HG03442 (cell line): ENCODE data around the gene MICU1.
A peak's percentile ranks its signal among the peaks of the same experiment; 100 is the strongest.
"Not testable (repeated sequence)": the region's sequence is repeated elsewhere in the genome, so short reads cannot be mapped to it uniquely, and the experiment has no call there.

Experiments
- ATAC-seq: cut with Tn5 transposase; IDR thresholded peaks from one replicate; pipeline ENCODE4 v1.9.1; 2021; ENCODE audit warnings: mild to moderate bottlenecking, moderate library complexity; ENCODE audit not compliant: unreplicated experiment

MICU1 gene

DNA sequence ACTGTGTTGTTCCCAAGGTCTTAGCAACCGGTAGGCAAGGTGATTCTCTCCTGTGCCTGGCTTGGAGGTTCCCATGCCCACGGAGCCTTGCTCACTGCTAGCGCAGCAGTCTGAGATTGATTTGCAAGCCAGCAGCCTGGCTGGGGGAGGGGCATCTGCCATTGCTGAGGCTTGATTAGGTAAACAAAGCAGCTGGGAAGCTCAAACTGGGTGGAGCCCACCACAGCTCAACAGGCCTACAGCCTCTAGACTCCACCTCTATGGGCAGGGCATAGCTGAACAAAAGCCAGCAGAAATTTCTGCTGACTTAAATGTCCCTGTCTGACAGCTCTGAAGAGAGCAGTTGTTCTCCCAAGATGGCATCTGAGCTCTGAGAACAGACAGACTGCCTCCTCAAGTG, 230.3 kb downstream of the MICU1 start:
- not testable (repeated sequence) for ATAC-seq

DNA sequence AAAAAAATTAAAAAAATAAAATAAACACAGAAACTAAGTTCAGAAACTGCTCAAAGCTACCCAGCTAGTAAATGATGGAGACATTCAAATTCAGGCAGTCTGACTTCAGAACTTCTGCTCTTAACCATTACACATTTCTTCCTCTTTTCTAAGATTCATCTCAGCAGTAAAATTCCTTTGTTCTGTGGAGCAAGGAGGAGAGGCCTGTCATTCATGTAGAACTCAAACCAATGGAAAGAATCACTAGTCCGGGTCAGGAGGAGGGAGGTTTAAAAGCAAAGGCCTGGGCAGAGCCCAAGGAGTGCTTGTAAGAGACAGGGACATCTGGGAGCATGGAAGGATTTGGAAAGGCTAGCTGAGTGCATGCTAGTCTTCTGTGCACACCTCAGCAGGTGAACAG, 233.3 kb downstream of the MICU1 start:
- no peak for ATAC-seq

DNA sequence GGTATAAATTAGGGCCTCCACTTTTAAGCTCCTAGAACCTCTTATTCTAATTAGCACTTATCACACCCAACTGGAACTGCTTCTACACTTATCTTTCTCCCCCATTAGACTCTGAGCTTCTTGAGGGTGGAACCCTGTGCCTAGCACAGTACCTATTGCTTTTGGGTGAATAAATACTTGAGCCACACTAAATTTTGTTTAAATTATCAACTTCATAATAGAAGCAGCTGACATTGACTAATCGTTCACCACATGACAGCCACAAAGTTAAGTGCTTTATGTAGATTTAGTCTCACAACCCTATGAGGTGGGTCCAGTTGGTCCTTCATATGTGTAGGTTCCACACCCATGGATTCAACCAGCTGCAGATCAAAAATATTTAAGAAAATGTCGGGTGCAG, 235.1 kb downstream of the MICU1 start:
- no peak for ATAC-seq

DNA sequence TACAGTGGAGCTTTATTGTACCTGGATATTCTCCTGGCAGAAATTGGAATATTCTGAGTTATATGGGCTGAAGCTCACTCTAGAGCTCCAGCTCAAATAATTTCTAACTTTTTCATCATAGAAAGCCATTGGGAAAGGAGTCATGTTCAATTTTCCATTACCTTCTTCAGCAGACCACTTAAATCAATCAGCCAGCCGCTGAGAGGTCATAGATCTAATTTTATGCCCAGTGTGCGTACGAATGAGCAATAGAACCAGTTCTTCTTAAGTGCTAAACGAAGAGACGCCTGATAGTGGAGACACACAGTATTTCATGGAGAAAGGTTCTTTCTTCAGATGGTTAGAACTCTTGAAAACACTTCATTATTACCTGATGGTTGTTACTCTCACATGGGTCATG, 236.2 kb downstream of the MICU1 start:
- no peak for ATAC-seq

DNA sequence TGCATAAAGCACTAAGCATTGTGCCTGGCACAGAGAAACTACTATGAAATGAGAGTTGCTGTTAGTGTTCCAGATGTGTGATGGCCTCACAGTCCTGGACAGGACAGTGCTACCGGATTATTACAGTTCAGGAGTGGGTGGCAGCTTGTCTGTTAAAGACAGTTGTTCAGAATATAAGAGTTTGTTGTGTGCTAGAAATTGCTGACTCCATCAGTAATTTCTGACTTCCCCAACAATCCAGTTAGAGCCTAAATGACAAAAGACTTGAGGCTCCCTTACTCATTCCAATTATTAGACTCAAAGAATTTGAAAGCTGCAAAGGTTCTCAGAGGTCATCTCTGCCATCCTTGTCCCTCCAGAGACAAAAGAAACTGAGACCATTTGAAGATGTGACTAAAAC, 236.9 kb downstream of the MICU1 start:
- no peak for ATAC-seq

DNA sequence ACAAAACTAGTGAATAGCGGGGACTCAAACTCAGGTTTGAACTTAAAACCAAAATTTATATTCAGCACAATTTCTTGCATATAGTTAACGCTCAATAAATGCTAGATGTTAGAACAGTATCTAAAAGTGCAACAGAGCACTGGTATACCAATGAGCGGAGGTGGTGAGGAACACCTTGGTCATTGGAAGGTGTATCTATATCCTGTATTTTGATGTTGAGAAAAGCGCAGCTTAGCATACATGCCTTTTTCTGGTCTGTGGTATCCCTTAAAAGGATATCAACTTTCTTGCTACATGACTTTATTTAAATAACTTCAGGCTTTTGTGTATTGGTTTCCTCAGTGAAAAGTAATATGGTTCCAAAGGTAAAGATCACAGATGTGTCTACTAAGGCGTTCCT, 237.8 kb downstream of the MICU1 start:
- no peak for ATAC-seq

DNA sequence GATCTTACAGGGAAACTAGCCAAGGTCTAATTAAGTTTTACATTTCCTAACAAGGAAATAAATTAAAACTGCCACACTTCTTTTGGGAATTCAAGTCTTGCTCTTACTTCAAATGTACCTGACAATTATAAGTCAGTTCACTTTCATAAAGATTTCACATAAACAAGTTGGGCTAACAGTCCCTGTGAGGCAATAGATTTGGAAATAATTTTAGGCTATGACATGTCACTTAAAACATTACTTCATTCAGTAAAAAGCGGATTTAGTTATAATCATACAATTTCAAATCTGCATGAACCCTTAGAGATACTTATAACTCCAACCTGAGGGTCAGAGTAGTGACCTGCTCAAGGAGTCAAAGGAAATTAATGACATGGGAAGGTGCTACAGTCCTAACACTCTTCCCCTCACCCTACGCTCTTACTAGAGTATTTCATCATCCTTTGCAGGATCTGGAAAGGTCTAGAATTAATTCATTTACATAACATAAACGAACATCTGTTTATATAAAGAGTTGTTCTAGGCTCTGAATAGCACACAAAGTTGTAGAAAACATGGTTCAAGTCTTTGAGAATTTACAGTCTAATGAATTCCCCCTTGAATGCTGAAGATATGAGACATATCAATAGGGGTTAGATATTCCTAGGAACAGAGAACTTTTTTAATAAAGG, 238.8 kb downstream of the MICU1 start:
- ATAC-seq, result no peak

DNA sequence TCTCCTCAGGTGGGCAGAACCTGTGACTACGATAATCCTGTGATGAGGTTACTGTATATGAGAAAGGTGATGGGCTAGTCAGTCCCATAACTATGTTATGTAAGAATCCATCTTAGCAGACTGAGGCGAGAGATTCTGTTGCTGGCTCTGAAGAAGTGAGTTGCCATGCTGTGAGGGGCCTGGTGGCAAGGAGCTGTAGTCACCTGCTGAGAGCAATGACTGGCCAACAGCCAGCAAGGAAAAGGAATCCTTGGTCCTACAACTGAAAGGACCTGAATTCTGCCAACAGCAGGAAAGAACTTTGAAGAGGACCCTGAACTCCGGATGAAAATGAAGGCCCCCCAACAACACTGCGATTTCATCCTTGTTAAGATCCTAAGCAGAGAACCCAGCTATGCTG, 240.2 kb downstream of the MICU1 start:
- ATAC-seq, result no peak

DNA sequence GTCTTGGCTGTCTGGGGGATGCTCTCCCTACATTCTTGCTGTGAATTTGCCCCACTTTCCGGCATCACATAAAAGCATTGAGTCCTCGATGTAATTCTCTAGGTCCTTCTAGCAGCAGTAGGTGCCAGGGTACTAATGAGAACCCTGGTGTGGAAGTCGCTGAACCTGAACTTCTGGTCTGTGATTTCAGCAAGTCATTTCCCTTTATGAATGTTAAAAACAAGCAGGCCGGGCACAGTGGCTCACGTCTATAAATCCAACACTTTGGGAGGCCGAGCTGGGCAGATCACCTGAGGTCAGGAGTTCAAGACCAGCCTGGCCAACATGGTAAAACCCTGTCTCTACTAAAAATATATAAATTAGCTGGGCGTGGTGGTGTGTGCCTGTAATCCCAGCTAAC, 240.9 kb downstream of the MICU1 start:
- not testable (repeated sequence) for ATAC-seq

DNA sequence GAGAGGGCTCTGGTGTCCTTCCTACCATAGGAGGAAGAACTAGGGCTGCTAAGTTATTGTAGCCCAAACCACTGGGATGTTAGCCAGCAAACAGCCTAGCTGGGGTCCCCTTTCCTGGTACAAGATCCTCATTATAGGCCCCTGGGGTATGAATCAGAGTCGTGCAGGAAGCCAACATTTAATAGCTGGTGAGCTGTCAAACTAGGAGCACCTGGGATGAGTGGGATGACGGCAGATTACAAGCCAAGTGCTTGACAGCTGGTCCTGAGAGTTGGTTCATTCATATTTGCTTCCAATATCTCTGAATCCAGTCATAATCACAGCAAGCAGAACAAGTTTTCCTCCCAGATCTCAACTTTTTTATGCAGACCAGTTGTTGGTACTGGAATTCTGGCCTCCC, 246.1 kb downstream of the MICU1 start:
- ATAC-seq, result no peak

DNA sequence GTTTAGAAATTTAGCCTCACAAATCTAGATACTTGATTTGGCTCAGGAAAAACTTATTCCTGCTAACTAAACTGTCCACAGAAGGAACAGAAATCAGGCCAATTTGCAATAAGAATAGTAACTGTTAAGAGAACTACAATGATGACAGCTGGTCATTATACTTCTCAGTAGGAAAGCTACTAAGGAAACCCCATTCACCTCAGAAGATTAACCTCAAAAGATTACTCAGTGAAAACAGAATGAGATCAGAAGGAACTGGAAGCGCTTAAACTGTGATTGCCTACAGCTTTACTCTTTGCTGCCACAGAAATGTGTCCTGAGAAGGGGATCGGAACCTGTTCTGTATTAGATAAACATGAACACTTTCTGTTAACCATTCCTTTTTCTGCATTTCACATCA, 246.8 kb downstream of the MICU1 start:
- no peak for ATAC-seq

DNA sequence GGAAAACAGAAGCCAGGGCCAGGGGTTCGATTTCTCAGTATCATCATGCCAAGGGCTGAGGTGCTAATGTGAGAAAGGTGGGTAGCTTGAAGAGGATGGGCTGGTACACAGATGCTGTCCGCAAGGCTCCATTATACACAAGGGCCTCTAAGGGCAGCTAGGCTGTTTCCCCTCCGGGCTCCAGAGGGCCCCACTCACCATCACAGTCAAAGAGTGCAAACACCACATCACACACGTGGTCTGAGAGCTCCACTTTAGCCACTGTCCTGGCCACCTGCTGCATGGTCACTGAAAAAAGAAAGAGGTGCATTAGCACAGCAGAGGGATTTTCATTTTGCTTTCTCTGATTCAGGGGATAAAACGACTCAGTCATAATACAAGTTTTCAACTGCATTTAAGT, 250.3 kb downstream of the MICU1 start:
- ATAC-seq, result no peak

DNA sequence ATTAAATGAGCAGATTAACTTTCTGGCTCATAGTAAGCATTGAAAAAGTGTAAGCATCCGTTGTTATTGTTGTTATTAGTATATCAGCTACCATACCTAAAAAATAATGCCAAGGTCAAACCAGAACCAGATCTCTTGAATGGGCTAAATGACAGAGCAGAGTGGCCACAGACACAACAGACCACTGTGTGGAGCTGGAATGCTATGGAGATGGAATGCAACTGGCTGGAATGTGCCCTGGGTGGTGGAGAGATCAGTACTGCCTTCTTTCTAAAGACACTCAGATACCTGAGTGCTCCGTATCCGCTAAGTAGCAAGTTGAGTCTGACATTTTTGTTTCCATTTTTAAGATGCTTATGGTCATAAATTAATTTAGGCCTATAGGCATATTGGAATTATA, 250.7 kb downstream of the MICU1 start:
- no peak for ATAC-seq

DNA sequence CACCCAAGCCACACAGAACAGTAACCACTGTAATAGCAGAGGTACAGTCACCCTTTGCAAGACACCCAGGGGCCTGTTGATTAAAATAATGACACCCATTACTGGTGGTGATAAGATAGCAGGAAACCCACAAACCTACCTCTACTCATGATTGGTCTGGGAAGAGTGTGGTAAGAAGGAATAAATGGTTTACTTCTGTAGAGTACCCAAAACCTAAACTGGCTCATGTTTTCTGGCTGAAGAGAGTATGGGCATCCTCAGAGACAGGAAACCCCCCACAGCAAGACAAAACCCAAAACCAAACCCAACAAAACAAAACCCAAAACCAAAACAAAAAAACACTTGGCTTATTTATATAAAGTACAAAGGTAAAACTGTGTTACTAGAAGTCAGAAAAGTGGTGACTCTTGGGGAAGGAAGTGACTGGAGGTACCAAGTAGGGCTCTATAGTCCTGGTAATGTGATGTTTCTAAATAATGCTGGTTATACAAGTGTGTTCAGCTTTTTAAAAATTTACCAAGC, 255.6 kb downstream of the MICU1 start:
- no peak for ATAC-seq

DNA sequence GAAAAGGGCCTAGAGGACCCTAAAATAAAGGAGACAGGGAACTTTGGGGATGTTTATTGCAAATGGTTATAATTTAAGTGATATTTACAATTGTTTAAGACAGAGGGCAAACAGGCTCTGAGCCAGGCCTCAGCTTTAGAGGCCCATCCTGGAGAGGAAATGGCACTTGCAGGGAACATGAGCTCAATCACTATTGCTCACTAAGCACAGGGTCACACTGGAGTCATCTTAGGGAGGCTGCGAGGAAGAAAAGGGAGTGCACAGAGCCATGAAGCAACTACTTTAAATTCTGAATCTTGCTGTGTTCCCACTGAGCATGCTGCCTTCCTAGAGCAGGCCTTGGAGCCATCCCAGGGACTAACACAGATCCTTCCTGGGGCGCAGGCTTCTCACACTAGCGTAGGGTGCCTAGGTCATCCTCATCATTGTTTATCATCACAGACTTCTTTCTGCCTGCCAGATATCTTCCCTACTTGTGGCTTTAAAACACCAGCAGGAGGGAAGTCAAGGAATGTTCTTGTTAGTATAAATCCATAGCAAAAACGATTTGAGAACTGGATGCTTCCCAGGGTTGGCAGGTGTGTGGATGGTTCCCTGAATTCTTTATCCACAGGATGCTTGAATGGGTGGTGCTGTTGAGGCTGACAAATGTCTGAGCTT, 258.4 kb downstream of the MICU1 start:
- no peak for ATAC-seq

DNA sequence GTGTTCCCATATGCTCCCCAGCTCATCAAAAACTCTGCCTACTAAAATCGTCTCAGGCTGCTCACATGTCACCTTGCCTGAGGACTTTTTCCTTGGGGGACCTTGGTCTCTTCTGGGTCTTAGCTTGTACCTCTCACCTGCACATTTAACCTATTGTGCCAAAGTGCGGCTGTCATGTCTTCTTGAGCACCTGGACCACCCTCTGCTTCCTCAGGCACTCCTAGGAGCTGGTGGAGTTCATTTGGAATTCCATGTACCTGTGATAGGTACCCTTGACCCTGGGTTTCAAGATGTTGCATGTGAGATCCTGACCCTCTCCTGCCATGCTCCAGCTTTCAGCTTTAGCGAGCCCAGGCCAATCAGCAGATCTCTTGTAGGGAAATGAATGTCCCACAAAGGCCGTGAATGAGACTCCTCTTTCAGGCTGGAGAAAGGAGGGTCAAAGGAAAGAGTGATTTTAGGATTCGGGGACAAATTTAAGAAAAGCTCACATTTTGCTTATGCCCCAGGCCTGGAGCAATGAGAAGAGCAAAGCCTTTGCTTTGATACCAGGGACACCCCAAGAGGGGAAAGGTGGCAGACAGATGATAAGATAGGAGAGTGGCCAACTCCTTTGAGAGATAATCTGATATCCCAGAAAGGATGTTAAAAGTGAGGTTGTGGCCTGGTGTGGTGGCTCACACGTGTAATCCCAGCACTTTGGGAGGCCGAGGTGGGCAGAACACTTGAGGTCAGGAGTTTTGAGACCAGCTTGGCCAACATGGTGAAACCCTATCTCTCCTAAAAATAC, 260.6 kb downstream of the MICU1 start:
- no peak for ATAC-seq

DNA sequence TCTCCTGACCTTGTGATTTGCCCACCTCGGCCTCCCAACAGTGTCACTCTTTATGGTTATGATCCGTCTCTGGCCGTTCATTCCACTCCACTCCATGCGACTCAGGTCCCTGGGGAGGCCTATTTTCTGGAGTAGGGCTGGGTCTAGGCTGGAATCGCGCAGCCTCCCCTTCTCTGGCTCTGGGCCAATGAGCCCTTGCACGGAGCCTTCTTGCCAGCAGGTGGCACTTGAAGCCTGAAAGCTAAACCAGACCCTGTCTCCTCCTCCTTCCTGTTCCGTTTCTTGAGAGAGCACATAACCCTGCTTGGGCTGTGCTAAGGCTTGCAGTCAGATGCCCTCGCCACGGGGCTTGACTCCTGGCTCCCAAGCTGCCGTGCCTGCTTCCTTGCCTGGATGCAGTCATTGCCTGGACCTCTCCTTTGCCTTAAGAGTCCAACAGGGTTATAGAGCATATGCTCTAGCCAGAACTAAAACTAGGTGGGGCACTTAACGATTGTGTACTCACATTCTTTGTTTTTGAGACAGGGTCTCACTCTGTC, 261.6 kb downstream of the MICU1 start:
- no peak for ATAC-seq

DNA sequence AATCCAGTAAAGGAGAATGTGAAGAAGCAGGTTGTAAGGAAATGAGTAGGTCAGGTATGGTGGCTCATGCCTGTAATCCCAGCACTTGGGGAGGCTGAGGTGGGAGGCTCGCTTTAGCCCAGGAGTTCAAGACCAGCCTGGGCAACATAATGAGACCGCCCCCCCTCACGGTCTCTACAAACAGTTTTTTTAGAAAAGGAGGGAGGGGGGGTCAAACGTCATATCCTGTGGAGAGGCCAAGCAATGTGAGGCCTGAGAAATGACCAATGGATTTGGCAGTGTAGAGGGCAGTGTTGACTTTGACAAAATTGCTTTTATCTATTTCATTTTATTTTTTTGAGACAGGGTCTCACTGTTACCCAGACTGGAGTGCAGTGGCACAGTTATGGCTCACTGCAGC, 268.9 kb downstream of the MICU1 start:
- no peak for ATAC-seq

DNA sequence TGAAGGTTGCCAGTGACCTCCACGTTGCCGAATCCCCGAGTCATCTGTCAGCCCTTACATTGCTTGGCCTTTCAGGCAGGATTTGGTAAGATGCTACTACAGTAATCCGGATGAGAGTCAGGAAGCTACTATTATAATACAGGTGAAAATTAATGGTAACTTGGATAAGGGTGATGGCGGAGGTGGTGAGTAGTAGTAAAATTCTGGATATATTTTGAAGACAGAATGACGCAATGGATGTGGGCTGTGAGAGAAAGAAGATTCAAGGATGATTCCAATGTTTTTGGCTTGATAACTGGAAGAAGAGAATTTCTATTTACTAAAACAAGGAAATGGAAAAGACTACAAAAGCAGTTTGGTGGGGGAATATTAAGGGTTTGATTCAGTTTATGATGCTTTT, 269.8 kb downstream of the MICU1 start:
- no peak for ATAC-seq

DNA sequence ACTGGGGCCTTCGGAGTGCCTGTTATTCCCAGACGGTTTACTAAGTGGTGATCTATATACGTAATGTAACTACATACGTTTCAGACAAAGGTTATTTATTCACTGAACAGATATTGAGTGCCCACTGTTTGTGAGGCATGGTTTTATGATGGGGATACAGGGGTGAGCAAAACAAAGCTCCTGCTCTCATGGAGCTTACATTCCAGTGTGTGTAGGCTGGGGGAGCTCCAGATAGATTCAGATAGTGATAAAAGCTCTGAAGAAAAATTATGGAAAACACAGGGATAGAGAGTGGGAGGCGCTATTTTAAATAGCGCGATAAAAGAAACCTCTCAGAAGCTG, 270.7 kb downstream of the MICU1 start:
- ATAC-seq, result no peak

DNA sequence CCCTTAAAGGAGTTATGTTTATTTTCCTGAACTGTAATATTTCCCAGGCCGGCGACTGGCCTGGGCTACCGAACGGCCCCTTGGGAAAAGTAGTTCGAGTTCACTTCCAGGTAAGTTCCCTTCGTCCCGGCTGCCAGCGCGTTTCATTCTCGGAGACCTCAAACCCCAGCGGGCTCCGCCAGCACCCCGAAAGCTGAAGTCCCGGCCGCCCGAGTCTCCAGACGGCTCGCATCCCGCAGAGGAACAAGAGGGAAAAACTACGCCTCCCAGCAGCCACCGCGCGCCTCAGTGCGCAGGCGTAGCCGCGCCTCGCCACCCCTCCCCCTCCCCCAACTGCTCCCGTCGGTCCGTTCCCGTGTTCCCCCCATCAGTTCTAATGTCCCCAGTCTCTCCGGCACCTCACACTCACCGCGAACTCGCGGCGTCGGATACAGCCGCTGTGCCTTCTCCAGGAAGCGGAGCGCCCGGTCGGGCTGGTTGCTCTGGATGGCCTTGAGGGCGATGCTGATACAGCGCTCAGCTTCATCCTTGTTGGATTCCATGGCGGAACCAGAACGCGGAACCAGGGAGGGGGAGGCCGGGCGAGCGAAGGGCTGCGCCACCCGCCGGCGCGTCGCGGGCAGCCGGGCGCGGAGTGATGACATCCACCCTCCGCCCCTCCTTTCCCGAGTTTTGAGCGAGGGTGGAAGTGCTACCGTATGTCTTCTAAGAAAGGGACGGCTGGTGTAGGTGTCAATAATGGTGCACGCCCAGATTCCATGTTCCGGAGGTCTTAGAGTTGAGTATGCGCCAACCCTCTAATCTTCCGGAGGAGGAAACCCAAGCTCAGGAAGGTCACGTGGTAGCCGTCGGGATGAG, 271.3 kb downstream of the MICU1 start, which contains the start of gene DNAJB12:
Gene DNAJB12, minus strand, starts transcription at position 564 of the 858 bp plus-strand sequence. Its CDS starts 22 bp downstream, at position 542.
- peak; percentile 64 for ATAC-seq
